IMR-90 (cell line): ENCODE results near the gene MCF2L.

Experiments used
- BHLHE40 ChIP-seq: fragments of 150-350 bp; IDR thresholded peaks from 2 replicates; pipeline ENCODE4 v1.6.1; 2016; ENCODE audit warnings: mild to moderate bottlenecking, low read depth, low read length
- CEBPB ChIP-seq: IDR thresholded peaks from 2 replicates; pipeline ENCODE4 v1.6.1; 2012; ENCODE audit warnings: low read depth, low read length, improper control_type of control experiment
- CHD1 ChIP-seq: IDR thresholded peaks from 2 replicates; pipeline ENCODE4 v1.6.1; 2012; ENCODE audit warnings: low read depth, low read length, improper control_type of control experiment
- CTCF ChIP-seq: conservative IDR thresholded peaks from 2 replicates; pipeline ENCODE4 v1.5.1; 2012; ENCODE audit warnings: mild to moderate bottlenecking, low read depth, low read length, improper control_type of control experiment
- ELK1 ChIP-seq: fragments of 150-350 bp; IDR thresholded peaks from 2 replicates; pipeline ENCODE4 v1.6.1; 2016; ENCODE audit warnings: low read depth, mild to moderate bottlenecking, low read length, moderate library complexity, borderline replicate concordance
- FOS ChIP-seq: fragments of 150-350 bp; IDR thresholded peaks from 2 replicates; pipeline ENCODE4 v1.6.1; 2016; ENCODE audit warnings: low read depth, low read length
- MAFK ChIP-seq: IDR thresholded peaks from 2 replicates; pipeline ENCODE4 v1.6.1; 2012; ENCODE audit warnings: low read depth, low read length, improper control_type of control experiment
- NFE2L2 ChIP-seq: fragments of 150-350 bp; IDR thresholded peaks from 2 replicates; pipeline ENCODE4 v1.6.1; 2016; ENCODE audit warnings: low read depth, mild to moderate bottlenecking, low read length
- POLR2A ChIP-seq: IDR thresholded peaks from 2 replicates; pipeline ENCODE4 v1.6.1; 2012; ENCODE audit warnings: mild to moderate bottlenecking, low read depth, low read length
- RAD21 ChIP-seq: IDR thresholded peaks from 2 replicates; pipeline ENCODE4 v1.6.1; 2012; ENCODE audit warnings: low read length, improper control_type of control experiment
- RCOR1 ChIP-seq: IDR thresholded peaks from 2 replicates; pipeline ENCODE4 v1.6.1; 2012; ENCODE audit warnings: mild to moderate bottlenecking, low read length, improper control_type of control experiment; ENCODE audit not compliant: insufficient replicate concordance
- RFX5 ChIP-seq: IDR thresholded peaks from 2 replicates; pipeline ENCODE4 v1.8.0; 2012; ENCODE audit warnings: low read depth, mild to moderate bottlenecking, low read length, moderate library complexity
- SMC3 ChIP-seq: fragments of 150-350 bp; IDR thresholded peaks from 2 replicates; pipeline ENCODE4 v1.6.1; 2016; ENCODE audit warnings: low read depth, mild to moderate bottlenecking, antibody characterized with exemption, low read length, moderate library complexity
- USF2 ChIP-seq: fragments of 150-350 bp; IDR thresholded peaks from 2 replicates; pipeline ENCODE4 v1.6.1; 2017; ENCODE audit warnings: mild to moderate bottlenecking, antibody characterized with exemption, low read length, low read depth

- TF ChIP-seq CTCF (no peak), BHLHE40 (no peak), POLR2A (no peak), USF2 (no peak), ELK1 (no peak), MAFK (no peak), NFE2L2 (no peak), SMC3 (no peak), RCOR1 (no peak), RFX5 (no peak), CHD1 (no peak), CEBPB (no peak), FOS (no peak), RAD21 (no peak)
Observed at GRCh38 chr13:112991609-112992008, 22.6 kb downstream of the MCF2L start.
